ENCODE data around the gene NLRX1. TPM values are rescaled to one million over a fixed set of nuclear protein-coding genes. Genes with fewer than 3 reads are reported as not detected.

NLRX1 gene
- total and polyA plus RNA-seq, 4 donors: 4.2 to 12.0 (median 10.4) TPM

GRCh38 chr11:119209186-119209585 is 40.7 kb downstream of the NLRX1 start:
- Histone ChIP-seq H3K4me1 (ENCODE audit: control insufficient read depth in 4 of 4, insufficient read depth in 4 of 4, low read length in 3 of 4) (peaks cover 3 to 13% (median 11%) of the 10 kb centered on the region in 4 donors), H3K27ac (ENCODE audit: low read depth in 1 of 2, low read length in 2 of 2) (no peak overlapping the region), H3K9ac (ENCODE audit: low read depth in 1 of 2, low read length in 2 of 2) (no peak overlapping the region), H3K4me3 (ENCODE audit: low read depth in 1 of 3, low read length in 3 of 3) (no peak overlapping the region), H3K27me3 (ENCODE audit: control insufficient read depth in 4 of 4, insufficient read depth in 4 of 4, low read length in 3 of 4) (no peaks in the 10 kb centered on the region), H3K9me3 (ENCODE audit: control insufficient read depth in 4 of 4, low read length in 3 of 4) (no peaks in the 10 kb centered on the region), H3K36me3 (ENCODE audit: control insufficient read depth in 4 of 4, insufficient read depth in 3 of 4, low read depth in 1 of 4, low read length in 3 of 4) (no peaks in the 10 kb centered on the region)
- TF ChIP-seq NR2F2 (IDR thresholded peaks at IDR 0.05) (no peak), EGR1 (IDR thresholded peaks at IDR 0.05; ENCODE audit: low read depth in 2 of 2) (no peak), HNF4G (IDR thresholded peaks at IDR 0.05) (no peak), MAX (IDR thresholded peaks at IDR 0.05) (no peak), SP1 (IDR thresholded peaks at IDR 0.05) (no peak), YY1 (IDR thresholded peaks at IDR 0.05) (no peak), GABPA (IDR thresholded peaks at IDR 0.05 in 1 of 2, conservative IDR thresholded peaks at IDR 0.05 in 1 of 2) (no peak), FOXA2 (IDR thresholded peaks at IDR 0.05) (no peak), ZBTB33 (IDR thresholded peaks at IDR 0.05) (no peak), JUND (IDR thresholded peaks at IDR 0.05) (no peak), TAF1 (conservative IDR thresholded peaks at IDR 0.05) (no peak), RAD21 (IDR thresholded peaks at IDR 0.05) (no peak), CTCF (IDR thresholded peaks at IDR 0.05; ENCODE audit: low read depth, low read length, missing input control) (no peak), REST (IDR thresholded peaks at IDR 0.05) (no peak)
- no peak for DNase-seq (ENCODE audit: low spot score)
- 94% methylated on average over 7 of the region's 7 CpGs for WGBS

GRCh38 chr11:119210050-119210449 is 41.5 kb downstream of the NLRX1 start:
- H3K9ac ChIP-seq (ENCODE audit: low read depth in 1 of 2, low read length in 2 of 2): no peak overlapping the region
- no peaks in the 10 kb centered on the region for H3K9me3 ChIP-seq (ENCODE audit: control insufficient read depth in 4 of 4, low read length in 3 of 4)
- WGBS: 87% methylated on average over 3 of the region's 3 CpGs
- DNase-seq (ENCODE audit: low spot score): no peak
- no peaks in the 10 kb centered on the region for H3K27me3 ChIP-seq (ENCODE audit: control insufficient read depth in 4 of 4, insufficient read depth in 4 of 4, low read length in 3 of 4)
- H3K4me3 ChIP-seq (ENCODE audit: low read depth in 1 of 3, low read length in 3 of 3): no peak overlapping the region
- H3K4me1 ChIP-seq (ENCODE audit: control insufficient read depth in 4 of 4, insufficient read depth in 4 of 4, low read length in 3 of 4): peaks cover 3 to 13% (median 11%) of the 10 kb centered on the region in 4 donors
- H3K36me3 ChIP-seq (ENCODE audit: control insufficient read depth in 4 of 4, insufficient read depth in 3 of 4, low read depth in 1 of 4, low read length in 3 of 4): no peaks in the 10 kb centered on the region
- no peak overlapping the region for H3K27ac ChIP-seq (ENCODE audit: low read depth in 1 of 2, low read length in 2 of 2)
- TF ChIP-seq MAX (IDR thresholded peaks at IDR 0.05) (no peak), YY1 (IDR thresholded peaks at IDR 0.05) (no peak), TAF1 (conservative IDR thresholded peaks at IDR 0.05) (no peak), EGR1 (IDR thresholded peaks at IDR 0.05; ENCODE audit: low read depth in 2 of 2) (no peak), GABPA (IDR thresholded peaks at IDR 0.05 in 1 of 2, conservative IDR thresholded peaks at IDR 0.05 in 1 of 2) (no peak), JUND (IDR thresholded peaks at IDR 0.05) (no peak), ZBTB33 (IDR thresholded peaks at IDR 0.05) (no peak), ATF3 (IDR thresholded peaks at IDR 0.05) (no peak), FOXA1 (IDR thresholded peaks at IDR 0.05) (no peak), FOXA2 (IDR thresholded peaks at IDR 0.05) (no peak), REST (IDR thresholded peaks at IDR 0.05) (no peak), RXRA (IDR thresholded peaks at IDR 0.05) (no peak), NR2F2 (IDR thresholded peaks at IDR 0.05) (no peak), RAD21 (IDR thresholded peaks at IDR 0.05) (no peak), HNF4A (conservative IDR thresholded peaks at IDR 0.05) (no peak)

All from liver (tissue), 9 donors.